ENCODE results near the gene TSTD2.

DNA sequence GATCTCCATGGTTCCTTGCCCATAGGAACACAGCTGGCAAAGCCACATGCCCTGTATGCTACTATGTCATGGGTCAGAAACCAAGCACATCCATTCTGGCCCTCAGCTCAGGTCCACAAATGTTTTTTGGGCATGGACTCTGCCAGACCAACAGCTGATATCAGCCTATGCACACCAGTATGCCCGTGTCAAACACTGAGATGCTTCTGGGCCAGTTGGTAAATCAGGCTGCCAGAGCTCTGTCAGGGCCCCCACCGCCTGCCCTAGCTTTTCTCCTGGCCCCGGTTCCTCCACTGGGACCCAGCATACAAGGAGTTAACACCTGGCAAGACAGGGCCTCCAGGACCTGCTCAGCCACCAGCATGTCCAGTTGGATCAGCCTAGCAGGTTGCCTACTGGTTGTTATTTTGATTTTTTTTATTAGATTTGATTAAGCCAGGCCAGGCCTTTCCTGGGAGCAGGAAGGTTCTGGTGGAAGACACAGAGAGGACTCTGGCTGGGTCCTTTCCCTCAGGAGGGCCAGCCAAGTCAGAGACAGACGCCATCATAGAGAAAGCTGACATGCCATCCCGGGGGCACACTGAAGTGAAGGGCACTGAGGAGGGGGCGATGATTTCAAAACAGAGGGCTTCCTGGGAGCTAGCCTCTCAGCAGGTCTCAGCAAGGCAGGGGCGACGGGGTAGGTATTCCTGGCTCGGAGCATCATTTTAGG lies 65.8 kb downstream of the TSTD2 start:
- TF ChIP-seq ZFP3 (CRISPR knock-in tag; IDR thresholded peaks at IDR 0.05) (no peak), CSRNP3 (CRISPR knock-in tag; IDR thresholded peaks at IDR 0.05) (no peak), SNAI2 (CRISPR knock-in tag; IDR thresholded peaks at IDR 0.05) (no peak), ESRRG (CRISPR knock-in tag; IDR thresholded peaks at IDR 0.05) (no peak), RARB (CRISPR knock-in tag; IDR thresholded peaks at IDR 0.05) (no peak)
